ENCODE measurements around the gene DOC2B. TPM values are rescaled to one million over a fixed set of nuclear protein-coding genes. Genes with fewer than 3 reads are reported as not detected.
A peak's percentile ranks its signal among the peaks of the same experiment; 100 is the strongest.
"Not testable (repeated sequence)": the region's sequence is repeated elsewhere in the genome, so short reads cannot be mapped to it uniquely, and the experiment has no call there.

Gene DOC2B
- total and polyA plus RNA-seq, 10 donors: 0.91 to 17.0 (median 7.1) TPM

GRCh38 chr17:134332-134785 lies 47.1 kb downstream of the DOC2B start:
- intact Hi-C loops (cut with DNase I; ENCODE audit: low total_unique reads); H3K36me3 ChIP-seq; H3K9me3 ChIP-seq; H3K4me3 ChIP-seq; H3K27me3 ChIP-seq (replicated peaks in 1 of 7); H3K4me1 ChIP-seq; H3K27ac ChIP-seq: not testable (repeated sequence)
- 60 to 100% (median 76%) methylated on average over 1 to 13 of the region's 25 CpGs for WGBS, 5 donors
- TF ChIP-seq CTCF (IDR thresholded peaks at IDR 0.05 in 8 of 11, conservative IDR thresholded peaks at IDR 0.05 in 3 of 11): peak in 6 of 11 experiments; percentile 10 to 66 (median 36)
- DNase-seq: peak; percentile 72

- DNase-seq: peak; percentile 69
- WGBS, 5 donors: 91 to 100% (median 96%) methylated on average over 1 to 17 of the region's 40 CpGs; no CpG with 5 or more reads in 2 of the 5 donors
- intact Hi-C loops (cut with DNase I; ENCODE audit: low total_unique reads): not testable (repeated sequence)
Measured at GRCh38 chr17:133932-134331, 47.5 kb downstream of the DOC2B start.

GRCh38 chr17:118339-118917 lies 63.0 kb downstream of the DOC2B start:
- 1 to 6% (median 2%) methylated on average over 3 to 19 of the region's 20 CpGs for WGBS, 5 donors
- H3K4me3 ChIP-seq; H3K27me3 ChIP-seq (replicated peaks in 1 of 7); H3K36me3 ChIP-seq; H3K27ac ChIP-seq; intact Hi-C loops (cut with DNase I; ENCODE audit: low total_unique reads); H3K9me3 ChIP-seq; H3K4me1 ChIP-seq: not testable (repeated sequence)
- TF ChIP-seq CTCF (IDR thresholded peaks at IDR 0.05 in 8 of 11, conservative IDR thresholded peaks at IDR 0.05 in 3 of 11): peak in 6 of 11 experiments; percentile 33 to 66 (median 45)
- DNase-seq: peak; percentile 90

More at GRCh38 chr17:133932-134331, 47.5 kb downstream of the DOC2B start:
- not testable (repeated sequence) for H3K36me3 ChIP-seq; H3K9me3 ChIP-seq; H3K4me3 ChIP-seq; H3K27me3 ChIP-seq (replicated peaks in 1 of 7); H3K4me1 ChIP-seq; H3K27ac ChIP-seq

- H3K27ac ChIP-seq; H3K9me3 ChIP-seq; H3K4me1 ChIP-seq; intact Hi-C loops (cut with DNase I; ENCODE audit: low total_unique reads); H3K36me3 ChIP-seq; DNase-seq; H3K4me3 ChIP-seq; H3K27me3 ChIP-seq (replicated peaks in 1 of 7): not testable (repeated sequence)
- no CpG with 5 or more reads among the region's 5 CpGs for WGBS, 5 donors
Measured at GRCh38 chr17:113111-113510, 68.3 kb downstream of the DOC2B start.

Other genes with a start within 250 kb of the DOC2B start
- not detected for gene SCGB1C2, start 44.1 kb downstream of the DOC2B start, total RNA-seq
- gene SCGB1C2, start 44.1 kb downstream of the DOC2B start, polyA plus RNA-seq: not detected
- 100 to 1,000 TPM in 1 of 7 donors, 10 to 100 TPM in 6; 44.2 to 182 (median 58.6) TPM for gene RPH3AL, start 171.2 kb upstream of the DOC2B start, total RNA-seq
- gene RPH3AL, start 171.2 kb upstream of the DOC2B start, polyA plus RNA-seq: 10 to 100 TPM in 1 of 3 donors, 1 to 10 TPM in 2; 4.8 to 27.1 (median 7.4) TPM